Panc1 (cell line): ENCODE data around the gene MARCHF3. TPM values are rescaled to one million over a fixed set of nuclear protein-coding genes. Genes with fewer than 3 reads are reported as not detected.

Source experiments
- ATAC-seq: fragments of 200-7000 bp; cut with Tn5 transposase; 2 replicates; pipeline ENCODE4 v1.9.1; 2020; ENCODE audit warnings: mild to moderate bottlenecking, moderate library complexity
- BruUV-seq: library from RNA; stranded (reverse); fragments of 400-500 nt; replicated peaks from 2 replicates; lab custom pipeline; 2021; lab: Mats Ljungman, UMichigan
- CTCF ChIA-PET: fragments of 300-600 bp; sonication (Branson Sonifier 250); formaldehyde crosslinking; loops from one replicate; lab custom pipeline; 2022; ENCODE audit warnings: antibody characterized with exemption; lab: Charles Lee
- POLR2A ChIA-PET: fragments of 300-600 bp; sonication (Branson Sonifier 250); formaldehyde crosslinking; loops from one replicate; lab custom pipeline; 2022; ENCODE audit warnings: antibody characterized with exemption; lab: Charles Lee
- DNase-seq: peaks from one replicate; pipeline ENCODE4 v3.0.0-alpha.2; 2010; ENCODE audit warnings: low read depth, low spot score
- H3K27ac ChIP-seq: 2 replicates; pipeline ENCODE4 v1.5.1; 2011; ENCODE audit warnings: mild to moderate bottlenecking, low read length, inconsistent platforms
- H3K27me3 ChIP-seq: fragments of 200-500 bp; sonication (Bioruptor generic); 2 replicates; pipeline ENCODE4 v1.6.0; 2014; ENCODE audit warnings: low read length, inconsistent platforms; ENCODE audit not compliant: control insufficient read depth, insufficient read depth
- H3K36me3 ChIP-seq: fragments of 200-500 bp; sonication (Bioruptor generic); 2 replicates; pipeline ENCODE4 v1.5.1; 2014; ENCODE audit warnings: inconsistent platforms, mild to moderate bottlenecking, low read length, moderate library complexity; ENCODE audit not compliant: control insufficient read depth, insufficient read depth
- H3K4me1 ChIP-seq: 2 replicates; pipeline ENCODE4 v1.5.1; 2011; ENCODE audit warnings: inconsistent platforms, mild to moderate bottlenecking, low read length, moderate library complexity; ENCODE audit not compliant: control insufficient read depth, insufficient read depth
- H3K4me3 ChIP-seq, 2 experiments: 2 replicates each; pipeline ENCODE4 v1.5.1; 2011 to 2012; ENCODE audit warnings: low read depth in 2 of 2, low read length in 2 of 2, mild to moderate bottlenecking in 2 of 2, inconsistent platforms in 1 of 2, moderate library complexity in 1 of 2
- H3K9me3 ChIP-seq: fragments of 200-500 bp; sonication (Bioruptor generic); 2 replicates; pipeline ENCODE4 v1.5.1; 2014; ENCODE audit warnings: low read depth, mild to moderate bottlenecking, inconsistent platforms, low read length, moderate library complexity; ENCODE audit not compliant: control insufficient read depth, insufficient read depth
- CTCF ChIP-seq: fragments of 450-650 bp; IDR thresholded peaks from 2 replicates; pipeline ENCODE4 v1.5.1; 2017; ENCODE audit warnings: mild to moderate bottlenecking
- POLR2AphosphoS5 ChIP-seq: IDR thresholded peaks from 2 replicates; pipeline ENCODE4 v1.6.1; 2012; ENCODE audit warnings: mild to moderate bottlenecking, low read depth, low read length, moderate library complexity
- SIN3A ChIP-seq: IDR thresholded peaks from 2 replicates; pipeline ENCODE4 v1.6.1; 2012; ENCODE audit warnings: low read depth, mild to moderate bottlenecking, low read length, moderate library complexity, borderline replicate concordance; ENCODE audit not compliant: insufficient read depth
- TCF7L2 ChIP-seq: IDR thresholded peaks from 2 replicates; pipeline ENCODE4 v1.6.1; 2011; ENCODE audit warnings: mild to moderate bottlenecking, low read depth, low read length, inconsistent platforms
- in situ Hi-C: cut with HindIII; loops from 2 replicates; pipeline ENCODE4 v1.10.0; 2016; ENCODE audit warnings: low sequenced_read_pairs, low pct_unique_long_range_greater_than_20kb
- intact Hi-C: fragments of 100-400 bp; cut with micrococcal nuclease; formaldehyde crosslinking; loops from one replicate; pipeline ENCODE4 v1.10.0; 2022; ENCODE audit not compliant: unreplicated experiment
- total RNA-seq: library from RNA; stranded (reverse); gene quantifications from one replicate; pipeline ENCODE4 v1.2.1, GENCODE V29; 2021; ENCODE audit not compliant: unreplicated experiment
- TF ChIP-seq, protein P1 (sequence below), 2 experiments: IDR thresholded peaks; 2 replicates each; pipeline ENCODE4 v1.6.1; 2011 to 2012; ENCODE audit warnings: low read depth in 2 of 2, control low read depth in 1 of 2, low read length in 1 of 2, mild to moderate bottlenecking in 1 of 2, moderate library complexity in 1 of 2; ENCODE audit not compliant: insufficient read depth in 1 of 2

The MARCHF3 gene
- total RNA-seq, 1 experiment from 2014 or later, result 3.0 TPM

DNA sequence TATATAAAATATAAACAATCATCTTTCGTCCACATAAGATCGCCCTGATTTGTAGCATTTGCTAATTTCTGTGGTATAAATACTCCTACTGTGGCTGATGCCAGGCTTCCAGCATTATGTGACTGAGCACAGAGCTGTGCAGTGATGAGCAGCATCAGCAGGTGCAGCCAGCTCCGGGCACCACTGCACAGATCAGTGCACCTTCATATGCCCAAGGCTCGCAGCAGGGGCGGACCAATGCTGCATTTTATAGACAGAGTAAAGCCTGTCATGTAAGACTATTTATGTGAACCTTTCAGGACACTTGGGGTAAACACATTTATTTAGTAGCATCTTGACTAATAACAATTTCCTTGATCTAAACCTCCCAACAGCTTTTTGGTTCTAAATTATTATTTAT lies 200.3 kb downstream of the MARCHF3 start:
- ATAC-seq (no peak), DNase-seq (no peak)
- H3K9me3 ChIP-seq, result no peaks in the 10 kb centered on the region
- no peaks in the 10 kb centered on the region for H3K27me3 ChIP-seq
- intact Hi-C loops (no loop called here), in situ Hi-C loops (no loop called here)
- no TSS peak for BruUV-seq
- TF ChIP-seq POLR2AphosphoS5 (no peak), SIN3A (no peak), TCF7L2 (no peak), CTCF (no peak)
- TF ChIP-seq, protein P1, sequence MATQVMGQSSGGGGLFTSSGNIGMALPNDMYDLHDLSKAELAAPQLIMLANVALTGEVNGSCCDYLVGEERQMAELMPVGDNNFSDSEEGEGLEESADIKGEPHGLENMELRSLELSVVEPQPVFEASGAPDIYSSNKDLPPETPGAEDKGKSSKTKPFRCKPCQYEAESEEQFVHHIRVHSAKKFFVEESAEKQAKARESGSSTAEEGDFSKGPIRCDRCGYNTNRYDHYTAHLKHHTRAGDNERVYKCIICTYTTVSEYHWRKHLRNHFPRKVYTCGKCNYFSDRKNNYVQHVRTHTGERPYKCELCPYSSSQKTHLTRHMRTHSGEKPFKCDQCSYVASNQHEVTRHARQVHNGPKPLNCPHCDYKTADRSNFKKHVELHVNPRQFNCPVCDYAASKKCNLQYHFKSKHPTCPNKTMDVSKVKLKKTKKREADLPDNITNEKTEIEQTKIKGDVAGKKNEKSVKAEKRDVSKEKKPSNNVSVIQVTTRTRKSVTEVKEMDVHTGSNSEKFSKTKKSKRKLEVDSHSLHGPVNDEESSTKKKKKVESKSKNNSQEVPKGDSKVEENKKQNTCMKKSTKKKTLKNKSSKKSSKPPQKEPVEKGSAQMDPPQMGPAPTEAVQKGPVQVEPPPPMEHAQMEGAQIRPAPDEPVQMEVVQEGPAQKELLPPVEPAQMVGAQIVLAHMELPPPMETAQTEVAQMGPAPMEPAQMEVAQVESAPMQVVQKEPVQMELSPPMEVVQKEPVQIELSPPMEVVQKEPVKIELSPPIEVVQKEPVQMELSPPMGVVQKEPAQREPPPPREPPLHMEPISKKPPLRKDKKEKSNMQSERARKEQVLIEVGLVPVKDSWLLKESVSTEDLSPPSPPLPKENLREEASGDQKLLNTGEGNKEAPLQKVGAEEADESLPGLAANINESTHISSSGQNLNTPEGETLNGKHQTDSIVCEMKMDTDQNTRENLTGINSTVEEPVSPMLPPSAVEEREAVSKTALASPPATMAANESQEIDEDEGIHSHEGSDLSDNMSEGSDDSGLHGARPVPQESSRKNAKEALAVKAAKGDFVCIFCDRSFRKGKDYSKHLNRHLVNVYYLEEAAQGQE (IDR thresholded peaks at IDR 0.05; ENCODE audit: insufficient read depth in 1 of 2, low read depth in 2 of 2, low read length in 1 of 2), result no peak
- H3K4me1 ChIP-seq, result no peaks in the 10 kb centered on the region
- ChIA-PET POLR2A (no interaction called here), CTCF (interaction anchor here (0.9 kb wide), 1 partner anchor 21 kb away, joined by 3 read pairs; no protein-coding TSS in a partner anchor)
- H3K27ac ChIP-seq, result no peak overlapping the region
- no peak overlapping the region for H3K4me3 ChIP-seq
- peaks cover 44% of the 10 kb centered on the region for H3K36me3 ChIP-seq

DNA sequence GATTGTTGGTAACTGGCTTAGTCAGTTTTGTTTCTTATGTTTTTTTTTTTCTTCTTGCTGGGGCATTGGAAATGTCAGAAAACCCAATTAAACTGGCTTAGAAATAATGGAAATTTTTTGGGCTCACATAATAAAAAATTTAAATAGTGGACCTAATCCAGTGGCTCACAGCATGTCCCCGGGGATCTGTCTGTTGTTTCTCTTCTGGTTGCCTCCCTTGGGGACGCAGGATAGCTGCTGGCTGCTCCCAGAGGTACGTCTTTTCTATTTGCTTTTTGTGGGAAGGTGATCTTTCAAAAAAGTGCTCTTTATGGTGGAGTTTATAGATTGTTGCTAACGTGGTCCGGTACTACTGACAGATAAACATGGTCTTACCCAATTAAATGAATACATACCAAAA lies 201.3 kb downstream of the MARCHF3 start:
- intact Hi-C loops (no loop called here), in situ Hi-C loops (no loop called here)
- no peaks in the 10 kb centered on the region for H3K9me3 ChIP-seq
- H3K27ac ChIP-seq, result no peak overlapping the region
- no peaks in the 10 kb centered on the region for H3K4me1 ChIP-seq
- POLR2A ChIA-PET, result no interaction called here
- CTCF ChIA-PET, result no interaction called here
- no peak overlapping the region for H3K4me3 ChIP-seq
- H3K27me3 ChIP-seq, result no peaks in the 10 kb centered on the region
- ATAC-seq (no peak), DNase-seq (no peak)
- H3K36me3 ChIP-seq, result peaks cover 52% of the 10 kb centered on the region
- TF ChIP-seq POLR2AphosphoS5, result no peak
- BruUV-seq, result no TSS peak

DNA sequence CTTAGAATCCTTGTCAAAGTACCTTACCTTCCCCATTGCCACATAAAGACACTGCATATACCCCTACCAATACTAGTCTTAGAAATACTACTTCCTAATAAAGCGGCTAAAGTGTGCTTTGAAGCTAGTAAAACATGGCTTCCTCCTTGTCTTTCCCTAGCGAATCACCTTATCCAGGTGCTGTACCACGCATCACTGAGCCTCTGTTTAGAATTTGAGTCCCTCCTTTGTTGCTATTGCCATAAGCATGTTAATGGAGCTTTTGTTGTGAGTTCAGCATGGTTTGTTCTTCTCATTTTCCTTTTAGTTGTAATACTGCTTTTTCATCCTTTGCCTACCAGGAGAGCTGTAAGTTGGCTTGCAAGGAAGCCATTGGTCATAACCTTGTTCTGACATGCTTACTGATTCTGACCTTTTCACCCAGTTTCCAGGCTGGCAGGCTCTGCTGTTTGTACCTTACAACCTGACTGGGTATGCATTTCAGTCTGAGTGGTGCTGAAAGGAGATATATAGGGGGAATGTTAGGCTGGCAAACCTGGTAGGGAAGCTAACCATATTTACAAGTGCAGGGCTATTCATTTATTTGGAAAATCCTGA lies 203.6 kb downstream of the MARCHF3 start:
- ChIA-PET POLR2A (no interaction called here), CTCF (no interaction called here)
- no peak overlapping the region for H3K4me3 ChIP-seq
- in situ Hi-C loops (no loop called here), intact Hi-C loops (no loop called here)
- BruUV-seq, result no TSS peak
- H3K27ac ChIP-seq, result no peak overlapping the region
- H3K36me3 ChIP-seq, result peaks cover 59% of the 10 kb centered on the region
- ATAC-seq (no peak), DNase-seq (no peak)
- no peaks in the 10 kb centered on the region for H3K27me3 ChIP-seq
- no peaks in the 10 kb centered on the region for H3K4me1 ChIP-seq
- TF ChIP-seq POLR2AphosphoS5 (no peak), TCF7L2 (no peak)
- TF ChIP-seq, protein P1 (IDR thresholded peaks at IDR 0.05; ENCODE audit: insufficient read depth in 1 of 2, low read depth in 2 of 2, low read length in 1 of 2), result no peak
- H3K9me3 ChIP-seq, result no peaks in the 10 kb centered on the region
